Endothelial cell of umbilical vein (primary cell): Measurements from ENCODE around the gene METTL26. TPM values are rescaled to one million over a fixed set of nuclear protein-coding genes. Genes with fewer than 3 reads are reported as not detected.

Source experiments
- BruUV-seq: library from RNA; stranded (reverse); fragments of 400-500 nt; replicated peaks from 2 replicates; lab custom pipeline; 2021; lab: Mats Ljungman, UMichigan
- CTCF ChIA-PET: fragments of 300-600, 350-600 bp; sonication (Branson Sonifier 250); formaldehyde crosslinking; loops from one replicate; lab custom pipeline; 2021; ENCODE audit warnings: antibody characterized with exemption, inconsistent platforms; lab: Charles Lee
- POLR2A ChIA-PET: fragments of 300-600, 350-600 bp; sonication (Branson Sonifier 250); formaldehyde crosslinking; loops from one replicate; lab custom pipeline; 2021; ENCODE audit warnings: antibody characterized with exemption, inconsistent platforms; lab: Charles Lee
- DNase-seq: peaks from one replicate; pipeline ENCODE4 v3.0.0-alpha.2; 2011; ENCODE audit warnings: low read depth, low spot score
- FAIRE-seq: peaks from 2 replicates; lab custom pipeline; 2011; peaks lifted over from hg19 to GRCh38; lab: Jason Lieb, UNC
- H2AFZ ChIP-seq: 2 replicates; pipeline ENCODE4 v1.6.0; 2012; ENCODE audit warnings: low read depth, low read length, control low read depth, inconsistent platforms
- H3K27ac ChIP-seq: 2 replicates; pipeline ENCODE4 v1.5.1; 2011; ENCODE audit warnings: low read depth, mild to moderate bottlenecking, control low read depth, low read length, moderate library complexity; ENCODE audit not compliant: insufficient read depth
- H3K27me3 ChIP-seq, 2 experiments: 2 replicates each; pipeline versions ENCODE4 v1.6.0 to v1.6.1; 2011; ENCODE audit warnings: low read length in 2 of 2, mixed read lengths in 1 of 2; ENCODE audit not compliant: control insufficient read depth in 2 of 2, insufficient read depth in 2 of 2
- H3K36me3 ChIP-seq, 2 experiments: 2 replicates in 1 of 2; 3 replicates in 1 of 2; pipeline ENCODE4 v1.5.1; 2011; ENCODE audit warnings: low read length in 2 of 2, mild to moderate bottlenecking in 1 of 2, moderate library complexity in 1 of 2; ENCODE audit not compliant: control insufficient read depth in 2 of 2, insufficient read depth in 2 of 2; ENCODE audit errors: extremely low read depth in 1 of 2
- H3K4me1 ChIP-seq: 3 replicates; pipeline ENCODE4 v1.5.1; 2011; ENCODE audit warnings: mild to moderate bottlenecking, low read length; ENCODE audit not compliant: control insufficient read depth, insufficient read depth; ENCODE audit errors: extremely low read depth
- H3K4me2 ChIP-seq: 2 replicates; pipeline ENCODE4 v1.6.1; 2011; ENCODE audit warnings: low read length, control low read depth, mixed read lengths; ENCODE audit not compliant: insufficient read depth
- H3K4me3 ChIP-seq, 3 experiments: fragments of 200-600 bp in 1 of 3; sonication (generic), shearing (Covaris generic) in 1 of 3; replicated peaks in 1 of 3; 2 replicates each; pipeline ENCODE4 v1.5.1; 2011 to 2016; ENCODE audit warnings: control low read depth in 3 of 3, low read length in 3 of 3, mild to moderate bottlenecking in 2 of 3, inconsistent platforms in 1 of 3, low read depth in 1 of 3, moderate library complexity in 1 of 3; ENCODE audit not compliant: insufficient read depth in 1 of 3
- H3K79me2 ChIP-seq: 2 replicates; pipeline ENCODE4 v1.6.0; 2012; ENCODE audit warnings: low read length, inconsistent platforms; ENCODE audit not compliant: control insufficient read depth, insufficient read depth
- H3K9ac ChIP-seq: replicated peaks from 2 replicates; pipeline ENCODE3; 2011; ENCODE audit warnings: low read length, control low read depth; ENCODE audit not compliant: insufficient read depth; ENCODE audit errors: extremely low read depth
- H3K9me1 ChIP-seq: replicated peaks from 3 replicates; pipeline ENCODE4 v1.6.0; 2011; ENCODE audit warnings: mild to moderate bottlenecking, low read length; ENCODE audit not compliant: control insufficient read depth, insufficient read depth; ENCODE audit errors: extremely low read depth
- H3K9me3 ChIP-seq: replicated peaks from 2 replicates; pipeline ENCODE4 v1.5.1; 2012; ENCODE audit warnings: low read length, inconsistent platforms; ENCODE audit not compliant: control insufficient read depth, insufficient read depth
- H4K20me1 ChIP-seq: replicated peaks from 2 replicates; pipeline ENCODE3; 2011; ENCODE audit warnings: mild to moderate bottlenecking, low read length; ENCODE audit not compliant: control insufficient read depth, insufficient read depth; ENCODE audit errors: extremely low read depth
- CTCF ChIP-seq, 2 donors: IDR thresholded peaks; 1 replicate in 1 of 2; 2 replicates in 1 of 2; pipeline ENCODE4 v1.5.1; 2011; ENCODE audit warnings: low read length in 2 of 2, mild to moderate bottlenecking in 2 of 2, moderate library complexity in 2 of 2, control low read depth in 1 of 2, inconsistent platforms in 1 of 2, low read depth in 1 of 2; ENCODE audit not compliant: insufficient read depth in 1 of 2; ENCODE audit errors: extremely low read depth in 1 of 2
- EZH2 ChIP-seq: IDR thresholded peaks from 2 replicates; pipeline ENCODE4 v1.6.1; 2012; ENCODE audit warnings: borderline replicate concordance, low read depth, mild to moderate bottlenecking, moderate library complexity, low read length, inconsistent platforms; ENCODE audit not compliant: severe bottlenecking
- FOS ChIP-seq: IDR thresholded peaks from 2 replicates; pipeline ENCODE4 v1.6.1; 2011; ENCODE audit warnings: mild to moderate bottlenecking, low read length, moderate library complexity, borderline replicate concordance; ENCODE audit not compliant: insufficient read depth
- GATA2 ChIP-seq: IDR thresholded peaks from 2 replicates; pipeline ENCODE4 v1.7.0; 2011; ENCODE audit warnings: low read depth, mild to moderate bottlenecking, moderate library complexity, mixed read lengths, low read length; ENCODE audit not compliant: insufficient read length, insufficient read depth
- JUN ChIP-seq: IDR thresholded peaks from 2 replicates; pipeline ENCODE4 v1.6.1; 2011; ENCODE audit warnings: borderline replicate concordance, low read depth; ENCODE audit not compliant: insufficient read length, insufficient read depth
- MAX ChIP-seq: IDR thresholded peaks from 2 replicates; pipeline ENCODE4 v1.6.1; 2011; ENCODE audit not compliant: insufficient read depth, insufficient read length
- MYC ChIP-seq: IDR thresholded peaks from one replicate; pipeline ENCODE4 v1.6.1; 2011; ENCODE audit warnings: mild to moderate bottlenecking, low read depth, low read length
- POLR2A ChIP-seq: IDR thresholded peaks from 2 replicates; pipeline ENCODE4 v1.6.1; 2012; ENCODE audit warnings: low read depth, mild to moderate bottlenecking, control low read depth, low read length
- POLR2AphosphoS5 ChIP-seq: IDR thresholded peaks from 2 replicates; pipeline ENCODE4 v1.6.1; 2012; ENCODE audit warnings: low read depth, mild to moderate bottlenecking, control low read depth, low read length, moderate library complexity; ENCODE audit not compliant: insufficient read depth
- dilution Hi-C: fragments of 300-500 bp; cut with MboI; formaldehyde crosslinking; loops from one replicate; pipeline ENCODE4 v1.15.0; 2019; ENCODE audit warnings: low sequenced_read_pairs; ENCODE audit not compliant: extremely low pct_ligation_motif_present
- intact Hi-C: fragments of 100-400 bp; cut with micrococcal nuclease; formaldehyde crosslinking; loops from one replicate; pipeline ENCODE4 v1.10.0; 2022
- polyA plus RNA-seq, 4 experiments: library from polyadenylated mRNA; depleted of rRNA in 3 of 4; stranded (reverse) in 3 of 4; unstranded in 1 of 4; fragments of >200 nt; gene quantifications; 2 replicates each; pipeline versions ENCODE4 v1.2.1 to v1.2.3, GENCODE V29; 2011 to 2012; ENCODE audit warnings: missing spikeins in 1 of 4
- total RNA-seq: library from RNA; stranded (reverse); gene quantifications from 2 replicates; pipeline ENCODE4 v1.2.3, GENCODE V29; 2021

Gene METTL26
- total and polyA plus RNA-seq, 2 donors (not counting 3 experiments of a cell fraction or from before 2014, with no cell fraction given) = 114 to 138 TPM

- no peak for FAIRE-seq
- intact Hi-C loops = no loop called here
- no peak overlapping the region for H3K9ac ChIP-seq
Measured at GRCh38 chr16:608019-608418, 28.1 kb downstream of the METTL26 start.

More at GRCh38 chr16:608019-608418, 28.1 kb downstream of the METTL26 start:
- H3K27ac ChIP-seq = no peak overlapping the region
- H3K4me2 ChIP-seq = no peak overlapping the region
- no peak for DNase-seq
- H4K20me1 ChIP-seq = no peaks in the 10 kb centered on the region
- dilution Hi-C loops = no loop called here
- H3K79me2 ChIP-seq = peaks cover 1% of the 10 kb centered on the region
- TF ChIP-seq FOS (no peak), CTCF (IDR thresholded peaks at IDR 0.05; ENCODE audit: extremely low read depth in 1 of 2, insufficient read depth in 1 of 2, low read depth in 1 of 2, low read length in 2 of 2) (no peak), POLR2A (no peak), EZH2 (no peak), MAX (no peak), POLR2AphosphoS5 (no peak), GATA2 (no peak), JUN (no peak), MYC (no peak)
- no peaks in the 10 kb centered on the region for H3K9me3 ChIP-seq
- BruUV-seq = no TSS peak
- H2AFZ ChIP-seq = no peak overlapping the region
- no peak overlapping the region for H3K4me3 ChIP-seq
- CTCF ChIA-PET = interaction anchor here (1.6 kb wide), 1 partner anchor 7 kb away, joined by 8 read pairs; no protein-coding TSS in a partner anchor
- H3K27me3 ChIP-seq = no peaks in the 10 kb centered on the region
- H3K36me3 ChIP-seq = no peaks in the 10 kb centered on the region
- no peaks in the 10 kb centered on the region for H3K9me1 ChIP-seq
- no peaks in the 10 kb centered on the region for H3K4me1 ChIP-seq
- POLR2A ChIA-PET = no interaction called here
